WTC11 (cell line): ENCODE results near the gene DIMT1.

Experiments used
- ATF3 ChIP-seq: sonication (generic); formaldehyde crosslinking; conservative IDR thresholded peaks from 2 replicates; pipeline ENCODE4 v1.8.1; 2022; ENCODE audit warnings: mild to moderate bottlenecking, missing genetic modification reagents
- CBFB ChIP-seq: sonication (generic); formaldehyde crosslinking; IDR thresholded peaks from 2 replicates; pipeline ENCODE4 v1.8.1; 2022; ENCODE audit warnings: mild to moderate bottlenecking, low read depth, missing genetic modification reagents
- FOXJ3 ChIP-seq: sonication (generic); formaldehyde crosslinking; IDR thresholded peaks from 2 replicates; pipeline ENCODE4 v1.9.0; 2021; ENCODE audit warnings: missing genetic modification reagents, mild to moderate bottlenecking, borderline replicate concordance
- ZNF232 ChIP-seq: sonication (generic); formaldehyde crosslinking; IDR thresholded peaks from 2 replicates; pipeline ENCODE4 v1.8.0; 2022; ENCODE audit warnings: mild to moderate bottlenecking, missing genetic modification reagents
- TF ChIP-seq, protein P1 (sequence below): fragments of 200-600 bp; IDR thresholded peaks from 2 replicates; pipeline ENCODE4 v1.8.0; 2022; ENCODE audit warnings: antibody characterized with exemption
- TF ChIP-seq, protein P2 (sequence below): sonication (generic); formaldehyde crosslinking; IDR thresholded peaks from 2 replicates; pipeline ENCODE4 v1.8.1; 2022; ENCODE audit warnings: mild to moderate bottlenecking, missing genetic modification reagents, moderate library complexity, borderline replicate concordance

DNA sequence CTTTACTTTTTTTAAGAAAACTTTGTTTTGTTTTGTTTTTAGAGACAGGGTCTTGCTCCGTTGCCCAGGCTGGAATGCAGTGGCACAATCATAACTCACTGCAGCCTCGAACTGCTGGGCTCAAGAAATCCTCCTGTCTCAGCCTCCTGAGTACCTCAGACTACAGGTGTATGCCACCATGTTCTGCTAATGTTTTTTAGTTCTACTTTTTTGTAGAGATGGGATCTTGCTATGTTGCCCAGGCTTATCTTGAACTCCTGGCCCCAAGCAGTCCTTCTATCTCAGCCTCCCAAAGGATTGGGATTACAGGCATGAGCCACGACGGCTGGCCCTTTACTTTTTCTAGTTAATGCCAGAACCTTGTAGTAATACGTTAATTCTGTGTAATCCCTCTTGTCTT, 44.8 kb upstream of the DIMT1 start:
- no peak for TF ChIP-seq ZNF232
- TF ChIP-seq, protein P1, sequence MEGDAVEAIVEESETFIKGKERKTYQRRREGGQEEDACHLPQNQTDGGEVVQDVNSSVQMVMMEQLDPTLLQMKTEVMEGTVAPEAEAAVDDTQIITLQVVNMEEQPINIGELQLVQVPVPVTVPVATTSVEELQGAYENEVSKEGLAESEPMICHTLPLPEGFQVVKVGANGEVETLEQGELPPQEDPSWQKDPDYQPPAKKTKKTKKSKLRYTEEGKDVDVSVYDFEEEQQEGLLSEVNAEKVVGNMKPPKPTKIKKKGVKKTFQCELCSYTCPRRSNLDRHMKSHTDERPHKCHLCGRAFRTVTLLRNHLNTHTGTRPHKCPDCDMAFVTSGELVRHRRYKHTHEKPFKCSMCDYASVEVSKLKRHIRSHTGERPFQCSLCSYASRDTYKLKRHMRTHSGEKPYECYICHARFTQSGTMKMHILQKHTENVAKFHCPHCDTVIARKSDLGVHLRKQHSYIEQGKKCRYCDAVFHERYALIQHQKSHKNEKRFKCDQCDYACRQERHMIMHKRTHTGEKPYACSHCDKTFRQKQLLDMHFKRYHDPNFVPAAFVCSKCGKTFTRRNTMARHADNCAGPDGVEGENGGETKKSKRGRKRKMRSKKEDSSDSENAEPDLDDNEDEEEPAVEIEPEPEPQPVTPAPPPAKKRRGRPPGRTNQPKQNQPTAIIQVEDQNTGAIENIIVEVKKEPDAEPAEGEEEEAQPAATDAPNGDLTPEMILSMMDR: no peak
- TF ChIP-seq, protein P2, sequence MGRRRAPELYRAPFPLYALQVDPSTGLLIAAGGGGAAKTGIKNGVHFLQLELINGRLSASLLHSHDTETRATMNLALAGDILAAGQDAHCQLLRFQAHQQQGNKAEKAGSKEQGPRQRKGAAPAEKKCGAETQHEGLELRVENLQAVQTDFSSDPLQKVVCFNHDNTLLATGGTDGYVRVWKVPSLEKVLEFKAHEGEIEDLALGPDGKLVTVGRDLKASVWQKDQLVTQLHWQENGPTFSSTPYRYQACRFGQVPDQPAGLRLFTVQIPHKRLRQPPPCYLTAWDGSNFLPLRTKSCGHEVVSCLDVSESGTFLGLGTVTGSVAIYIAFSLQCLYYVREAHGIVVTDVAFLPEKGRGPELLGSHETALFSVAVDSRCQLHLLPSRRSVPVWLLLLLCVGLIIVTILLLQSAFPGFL (CRISPR knock-in tag): no peak
- no peak for TF ChIP-seq FOXJ3 (CRISPR knock-in tag)
- no peak for TF ChIP-seq CBFB (CRISPR knock-in tag)
- no peak for TF ChIP-seq ATF3 (CRISPR knock-in tag)
